Spleen (tissue), 11 donors: ENCODE data around the gene NEK10. TPM values are rescaled to one million over a fixed set of nuclear protein-coding genes. Genes with fewer than 3 reads are reported as not detected.

Source experiments
- DNase-seq: peaks from one replicate; pipeline ENCODE4 v3.0.0-alpha.2; 2020
- H3K27ac ChIP-seq, 8 donors: fragments of 200-600 bp; sonication (generic) in 7 of 8; 1 replicate in 4 of 8; 2 replicates in 4 of 8; pipeline versions ENCODE4 v1.5.0 to v1.8.0; 2016 to 2021; ENCODE audit warnings: inconsistent platforms in 4 of 8, mild to moderate bottlenecking in 4 of 8, moderate library complexity in 1 of 8
- H3K27me3 ChIP-seq, 7 donors: fragments of 200-600 bp; sonication (generic) in 6 of 7; replicated peaks in 1 of 7; 1 replicate in 4 of 7; 2 replicates in 3 of 7; pipeline versions ENCODE4 v1.5.0 to v1.8.0; 2016 to 2021; ENCODE audit warnings: inconsistent platforms in 3 of 7, mild to moderate bottlenecking in 1 of 7
- H3K36me3 ChIP-seq, 6 donors: fragments of 200-600 bp; sonication (generic) in 5 of 6; 1 replicate in 4 of 6; 2 replicates in 2 of 6; pipeline versions ENCODE4 v1.5.0 to v1.8.0; 2016 to 2021; ENCODE audit warnings: inconsistent platforms in 2 of 6
- H3K4me1 ChIP-seq, 6 donors: fragments of 200-600 bp; sonication (generic) in 5 of 6; 1 replicate in 3 of 6; 2 replicates in 3 of 6; pipeline versions ENCODE4 v1.5.0 to v1.8.0; 2016 to 2021; ENCODE audit warnings: inconsistent platforms in 3 of 6
- H3K4me3 ChIP-seq, 8 donors: fragments of 200-600 bp; sonication (generic) in 7 of 8; 1 replicate in 4 of 8; 2 replicates in 4 of 8; pipeline versions ENCODE4 v1.5.0 to v1.8.0; 2016 to 2021; ENCODE audit warnings: inconsistent platforms in 4 of 8, mild to moderate bottlenecking in 4 of 8, moderate library complexity in 2 of 8
- H3K9me3 ChIP-seq, 8 donors: fragments of 200-600 bp; sonication (generic) in 7 of 8; 1 replicate in 4 of 8; 2 replicates in 4 of 8; pipeline versions ENCODE4 v1.5.0 to v1.8.0; 2016 to 2021; ENCODE audit warnings: inconsistent platforms in 4 of 8
- CTCF ChIP-seq, 11 experiments: fragments of 200-600 bp in 7 of 11; fragments of 450-650 bp in 4 of 11; sonication (generic) in 4 of 11; IDR thresholded peaks in 8 of 11; conservative IDR thresholded peaks in 3 of 11; 1 replicate in 7 of 11; 2 replicates in 4 of 11; pipeline versions ENCODE4 v1.4.0 to v1.8.0; 2016 to 2021; ENCODE audit warnings: antibody characterized with exemption in 11 of 11, inconsistent platforms in 4 of 11, mild to moderate bottlenecking in 1 of 11
- POLR2A ChIP-seq, 3 donors: fragments of 450-650 bp; IDR thresholded peaks; one replicate each; pipeline ENCODE4 v1.5.1; 2017; ENCODE audit warnings: antibody characterized with exemption in 3 of 3, mild to moderate bottlenecking in 1 of 3
- POLR2AphosphoS5 ChIP-seq, 3 donors: sonication (generic); formaldehyde crosslinking; IDR thresholded peaks; one replicate each; pipeline ENCODE4 v1.5.1; 2017; ENCODE audit warnings: antibody characterized with exemption in 3 of 3
- WGBS, 5 donors: extraction: QIAGEN DNeasy Blood & Tissue Kit in 3 of 5; methylation state at CpG; one replicate each; pipeline versions ENCODE4 v1.1.5 to v1.1.7; 2013 to 2018; 5-methylcytosine and 5-hydroxymethylcytosine counted together
- intact Hi-C: fragments of 100-400 bp; cut with DNase I; formaldehyde crosslinking; loops from one replicate; pipeline ENCODE4 v1.15.0; 2023; ENCODE audit warnings: low total_unique reads
- polyA plus RNA-seq, 3 donors: library from polyadenylated mRNA; stranded (reverse); fragments of 200-250 nt; gene quantifications; one replicate each; pipeline ENCODE4 v1.2.1, GENCODE V29; 2013
- total RNA-seq, 7 donors: library from RNA; depleted of rRNA in 3 of 7; stranded (reverse); fragments of >200 nt in 3 of 7; fragmentation: NEBNext Ultra II Directional in 4 of 7; extraction: Animal tissue kit (Norgen Biotek cat#: 25700) in 4 of 7; gene quantifications; one replicate each; pipeline versions ENCODE4 v1.1.0 to v1.2.1, GENCODE V29; 2016 to 2021
- donor health status: healthy with polysubstance abuse.
- donor health status: DM: no; HTN: no; CAD: no; lungs with moderate emphysema.
- donor health status: DM: no; HTN: no; CAD: no.
- donor health status: Bipolar disorder and iron deficiency.
- donor health status: healthy.
- donor health status: DM: no; HTN: no; CAD: no.
- donor health status: DM: yes; HTN: yes; CAD: no.

Gene NEK10
- total and polyA plus RNA-seq, 10 donors = 0.29 to 4.1 (median 1.7) TPM

GRCh38 chr3:27093771-27094170 lies 275.4 kb downstream of the NEK10 start:
- H3K27me3 ChIP-seq = no peaks in the 10 kb centered on the region
- TF ChIP-seq POLR2AphosphoS5 (IDR thresholded peaks at IDR 0.05) (no peak), POLR2A (IDR thresholded peaks at IDR 0.05) (no peak), CTCF (IDR thresholded peaks at IDR 0.05 in 8 of 11, conservative IDR thresholded peaks at IDR 0.05 in 3 of 11) (no peak)
- intact Hi-C loops = no loop called here
- WGBS, 5 donors = 31 to 42% (median 41%) methylated on average over 2 of the region's 2 CpGs
- no peak overlapping the region for H3K27ac ChIP-seq
- no peaks in the 10 kb centered on the region for H3K36me3 ChIP-seq
- no peak overlapping the region for H3K4me3 ChIP-seq
- DNase-seq = no peak
- no peaks in the 10 kb centered on the region for H3K9me3 ChIP-seq
- peaks cover 0 to 7% (median 2%) of the 10 kb centered on the region in 6 donors for H3K4me1 ChIP-seq

- H3K27me3 ChIP-seq = peaks cover 0 to 10% (median 0%) of the 10 kb centered on the region in 7 donors
- no peak for DNase-seq
- H3K27ac ChIP-seq = no peak overlapping the region
- WGBS, 5 donors = 59 to 79% (median 65%) methylated on average over 6 of the region's 6 CpGs
- intact Hi-C loops = no loop called here
- peaks cover 0 to 5% (median 1%) of the 10 kb centered on the region in 6 donors for H3K4me1 ChIP-seq
- H3K4me3 ChIP-seq = no peak overlapping the region
- TF ChIP-seq POLR2A (IDR thresholded peaks at IDR 0.05) = no peak
- no peak for TF ChIP-seq POLR2AphosphoS5 (IDR thresholded peaks at IDR 0.05)
- no peak for TF ChIP-seq CTCF (IDR thresholded peaks at IDR 0.05 in 8 of 11, conservative IDR thresholded peaks at IDR 0.05 in 3 of 11)
- H3K36me3 ChIP-seq = no peaks in the 10 kb centered on the region
- no peaks in the 10 kb centered on the region for H3K9me3 ChIP-seq
These were observed 278.7 kb downstream of the NEK10 start for GRCh38 chr3:27090275-27091041.

GRCh38 chr3:27089645-27090044 lies 279.5 kb downstream of the NEK10 start:
- no peak overlapping the region for H3K27ac ChIP-seq
- DNase-seq = no peak
- intact Hi-C loops = no loop called here
- H3K27me3 ChIP-seq = peaks cover 0 to 11% (median 0%) of the 10 kb centered on the region in 7 donors
- peaks cover 0 to 5% (median 0%) of the 10 kb centered on the region in 6 donors for H3K4me1 ChIP-seq
- no peak overlapping the region for H3K4me3 ChIP-seq
- TF ChIP-seq POLR2AphosphoS5 (IDR thresholded peaks at IDR 0.05) = no peak
- TF ChIP-seq CTCF (IDR thresholded peaks at IDR 0.05 in 8 of 11, conservative IDR thresholded peaks at IDR 0.05 in 3 of 11) = no peak
- no peak for TF ChIP-seq POLR2A (IDR thresholded peaks at IDR 0.05)
- WGBS, 5 donors = 53 to 74% (median 61%) methylated on average over 1 of the region's 1 CpG
- H3K36me3 ChIP-seq = no peaks in the 10 kb centered on the region
- H3K9me3 ChIP-seq = no peaks in the 10 kb centered on the region

GRCh38 chr3:27089068-27089467 lies 280.1 kb downstream of the NEK10 start:
- TF ChIP-seq POLR2A (IDR thresholded peaks at IDR 0.05) (no peak), POLR2AphosphoS5 (IDR thresholded peaks at IDR 0.05) (no peak), CTCF (IDR thresholded peaks at IDR 0.05 in 8 of 11, conservative IDR thresholded peaks at IDR 0.05 in 3 of 11) (no peak)
- no peaks in the 10 kb centered on the region for H3K9me3 ChIP-seq
- intact Hi-C loops = no loop called here
- WGBS, 5 donors = 55 to 78% (median 64%) methylated on average over 2 of the region's 2 CpGs
- peaks cover 0 to 11% (median 0%) of the 10 kb centered on the region in 7 donors for H3K27me3 ChIP-seq
- no peak overlapping the region for H3K27ac ChIP-seq
- no peaks in the 10 kb centered on the region for H3K36me3 ChIP-seq
- H3K4me1 ChIP-seq = peaks cover 0 to 4% (median 0%) of the 10 kb centered on the region in 6 donors
- H3K4me3 ChIP-seq = no peak overlapping the region
- DNase-seq = no peak
